A673 (cell line): ENCODE results near the gene TBC1D5. TPM values are rescaled to one million over a fixed set of nuclear protein-coding genes. Genes with fewer than 3 reads are reported as not detected.

Experiments used
- BruUV-seq: library from RNA; stranded (reverse); fragments of 400-500 nt; replicated peaks from 2 replicates; lab custom pipeline; 2021; lab: Mats Ljungman, UMichigan
- CTCF ChIA-PET: fragments of 300-600 bp; sonication (Branson Sonifier 250); formaldehyde crosslinking; loops from one replicate; lab custom pipeline; 2022; ENCODE audit warnings: antibody characterized with exemption; lab: Charles Lee
- POLR2A ChIA-PET: fragments of 300-600 bp; sonication (Branson Sonifier 250); formaldehyde crosslinking; loops from one replicate; lab custom pipeline; 2022; ENCODE audit warnings: antibody characterized with exemption; ENCODE audit not compliant: low non-redundant PET; lab: Charles Lee
- DNase-seq: peaks from one replicate; pipeline ENCODE4 v3.0.0-alpha.2; 2015; ENCODE audit warnings: low spot score
- H3K27ac ChIP-seq: fragments of 200-600 bp; sonication (generic); 2 replicates; pipeline ENCODE4 v1.5.1; 2016; ENCODE audit warnings: mixed run types, low read depth, mild to moderate bottlenecking, mixed read lengths, antibody characterized with exemption, low read length; ENCODE audit not compliant: poor library complexity, severe bottlenecking
- H3K27me3 ChIP-seq: fragments of 200-600 bp; sonication (generic); replicated peaks from 2 replicates; pipeline ENCODE4 v1.6.1; 2017; ENCODE audit warnings: mixed run types, low read depth, mild to moderate bottlenecking, mixed read lengths, antibody characterized with exemption, low read length; ENCODE audit not compliant: insufficient read depth, poor library complexity
- H3K36me3 ChIP-seq: fragments of 200-600 bp; sonication (generic); 2 replicates; pipeline ENCODE4 v1.6.1; 2016; ENCODE audit warnings: mixed run types, mild to moderate bottlenecking, mixed read lengths, antibody characterized with exemption, low read length; ENCODE audit not compliant: insufficient read depth, poor library complexity, severe bottlenecking
- H3K4me1 ChIP-seq: fragments of 200-600 bp; sonication (generic); 2 replicates; pipeline ENCODE4 v1.6.1; 2017; ENCODE audit warnings: mixed run types, mild to moderate bottlenecking, mixed read lengths, antibody characterized with exemption, low read length; ENCODE audit not compliant: insufficient read depth, poor library complexity, severe bottlenecking
- H3K4me3 ChIP-seq: fragments of 200-600 bp; sonication (generic); 2 replicates; pipeline ENCODE4 v1.5.1; 2016; ENCODE audit warnings: low read depth, mixed run types, mild to moderate bottlenecking, mixed read lengths, low read length; ENCODE audit not compliant: poor library complexity, severe bottlenecking
- H3K9me3 ChIP-seq: fragments of 200-600 bp; sonication (generic); 2 replicates; pipeline ENCODE4 v1.6.1; 2016; ENCODE audit warnings: mixed run types, low read depth, mild to moderate bottlenecking, mixed read lengths, antibody characterized with exemption, low read length; ENCODE audit not compliant: poor library complexity, severe bottlenecking
- EZH2 ChIP-seq: fragments of 200-600 bp; sonication (generic); IDR thresholded peaks from 2 replicates; pipeline ENCODE4 v1.6.1; 2017; ENCODE audit warnings: borderline replicate concordance, low read depth, mild to moderate bottlenecking, mixed read lengths, antibody characterized with exemption, low read length; ENCODE audit not compliant: poor library complexity, severe bottlenecking
- intact Hi-C: fragments of 100-400 bp; cut with micrococcal nuclease; formaldehyde crosslinking; loops from one replicate; pipeline ENCODE4 v1.10.0; 2022; ENCODE audit not compliant: unreplicated experiment
- total RNA-seq: library from RNA; stranded (reverse); gene quantifications from 2 replicates; pipeline ENCODE4 v1.2.3, GENCODE V29; 2021
- TF ChIP-seq, protein P1 (sequence below): fragments of 300-800, 200-600 bp; sonication (generic); conservative IDR thresholded peaks from 2 replicates; pipeline ENCODE4 v1.5.1; 2017; ENCODE audit warnings: low read depth, mild to moderate bottlenecking, antibody characterized with exemption, low read length, moderate library complexity, mixed read lengths

The TBC1D5 gene
- total RNA-seq, 1 experiment from 2014 or later = 40.7 TPM

DNA sequence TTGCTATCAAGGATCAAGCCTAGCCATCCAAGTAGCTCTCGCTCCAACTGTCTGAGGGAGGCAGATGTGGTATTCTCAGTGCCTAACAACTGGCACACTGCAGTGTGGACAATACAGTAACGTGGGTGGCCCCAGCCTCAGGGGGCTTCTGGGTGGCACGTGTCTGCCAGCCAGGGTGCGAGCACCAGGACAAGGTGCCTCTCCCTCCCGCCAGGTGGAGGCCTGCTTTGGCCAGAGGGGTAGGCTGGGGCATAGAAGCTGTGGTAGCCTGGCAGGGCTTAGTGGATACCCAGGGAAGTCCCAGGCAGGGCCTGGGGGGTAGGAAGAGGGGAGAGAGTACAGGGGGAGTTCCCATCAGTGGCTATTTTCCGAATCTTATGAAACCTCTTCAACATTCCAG is 623.7 kb downstream of the TBC1D5 start:
- H3K27me3 ChIP-seq = no peaks in the 10 kb centered on the region
- BruUV-seq = no TSS peak
- no peak overlapping the region for H3K27ac ChIP-seq
- TF ChIP-seq EZH2 = no peak
- TF ChIP-seq, protein P1, sequence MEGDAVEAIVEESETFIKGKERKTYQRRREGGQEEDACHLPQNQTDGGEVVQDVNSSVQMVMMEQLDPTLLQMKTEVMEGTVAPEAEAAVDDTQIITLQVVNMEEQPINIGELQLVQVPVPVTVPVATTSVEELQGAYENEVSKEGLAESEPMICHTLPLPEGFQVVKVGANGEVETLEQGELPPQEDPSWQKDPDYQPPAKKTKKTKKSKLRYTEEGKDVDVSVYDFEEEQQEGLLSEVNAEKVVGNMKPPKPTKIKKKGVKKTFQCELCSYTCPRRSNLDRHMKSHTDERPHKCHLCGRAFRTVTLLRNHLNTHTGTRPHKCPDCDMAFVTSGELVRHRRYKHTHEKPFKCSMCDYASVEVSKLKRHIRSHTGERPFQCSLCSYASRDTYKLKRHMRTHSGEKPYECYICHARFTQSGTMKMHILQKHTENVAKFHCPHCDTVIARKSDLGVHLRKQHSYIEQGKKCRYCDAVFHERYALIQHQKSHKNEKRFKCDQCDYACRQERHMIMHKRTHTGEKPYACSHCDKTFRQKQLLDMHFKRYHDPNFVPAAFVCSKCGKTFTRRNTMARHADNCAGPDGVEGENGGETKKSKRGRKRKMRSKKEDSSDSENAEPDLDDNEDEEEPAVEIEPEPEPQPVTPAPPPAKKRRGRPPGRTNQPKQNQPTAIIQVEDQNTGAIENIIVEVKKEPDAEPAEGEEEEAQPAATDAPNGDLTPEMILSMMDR = no peak
- no peak for DNase-seq
- no peaks in the 10 kb centered on the region for H3K36me3 ChIP-seq
- CTCF ChIA-PET = no interaction called here
- H3K9me3 ChIP-seq = no peaks in the 10 kb centered on the region
- POLR2A ChIA-PET = no interaction called here
- intact Hi-C loops = no loop called here
- no peak overlapping the region for H3K4me3 ChIP-seq
- H3K4me1 ChIP-seq = no peaks in the 10 kb centered on the region

DNA sequence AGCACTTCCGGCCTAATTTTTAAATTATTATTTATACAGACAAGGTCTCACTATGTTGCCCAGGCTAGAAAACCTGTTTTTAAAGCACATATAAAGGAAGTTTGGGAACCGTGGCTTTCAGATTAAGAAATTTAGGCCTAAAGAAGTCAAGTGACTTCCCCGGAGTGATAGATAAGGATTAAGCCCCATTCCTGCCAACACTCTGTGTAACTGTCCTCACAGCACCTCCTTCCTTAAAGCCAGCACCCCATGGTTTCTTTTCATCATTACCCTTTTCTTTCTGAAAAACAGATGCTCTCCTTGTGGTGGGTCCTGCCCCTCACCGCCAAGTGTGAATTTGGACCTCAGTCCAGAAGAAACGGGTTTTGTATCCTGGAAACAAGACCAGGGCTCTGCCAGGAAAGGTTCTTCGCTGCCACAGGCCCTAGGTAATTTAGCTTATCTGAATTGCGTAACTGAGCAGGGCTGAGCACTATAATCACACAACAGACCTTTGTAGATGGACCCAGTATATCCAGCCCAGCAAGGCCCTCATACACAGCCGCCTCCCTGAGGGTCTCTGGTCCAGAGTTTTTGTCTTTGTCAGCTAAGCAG is 626.3 kb downstream of the TBC1D5 start:
- DNase-seq = no peak
- no peak overlapping the region for H3K4me3 ChIP-seq
- H3K36me3 ChIP-seq = no peaks in the 10 kb centered on the region
- H3K9me3 ChIP-seq = no peaks in the 10 kb centered on the region
- H3K4me1 ChIP-seq = no peaks in the 10 kb centered on the region
- ChIA-PET CTCF (no interaction called here), POLR2A (no interaction called here)
- H3K27me3 ChIP-seq = no peaks in the 10 kb centered on the region
- intact Hi-C loops = no loop called here
- no peak overlapping the region for H3K27ac ChIP-seq
- no peak for TF ChIP-seq EZH2
- TF ChIP-seq, protein P1 = no peak
- BruUV-seq = no TSS peak

DNA sequence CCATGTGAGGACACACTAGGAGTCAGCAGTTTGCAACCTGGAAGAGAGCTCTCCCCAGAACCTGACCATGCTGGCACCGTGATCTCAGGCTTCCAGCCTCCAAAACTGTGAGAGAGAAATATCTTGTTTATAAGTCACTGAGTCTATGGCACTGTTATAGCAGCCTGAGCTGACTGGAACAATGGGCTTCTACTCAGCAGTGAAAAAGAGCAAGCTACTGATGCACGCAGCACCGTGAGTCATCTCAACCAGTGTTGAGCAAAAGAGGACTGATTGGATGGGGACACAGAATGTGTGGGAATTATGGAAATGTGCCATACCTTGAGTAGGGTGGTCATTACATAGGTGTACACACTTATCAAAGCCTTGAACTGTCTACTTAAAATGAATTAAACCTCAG is 627.2 kb downstream of the TBC1D5 start:
- no peak overlapping the region for H3K27ac ChIP-seq
- no peak overlapping the region for H3K4me3 ChIP-seq
- H3K27me3 ChIP-seq = no peaks in the 10 kb centered on the region
- H3K4me1 ChIP-seq = no peaks in the 10 kb centered on the region
- intact Hi-C loops = no loop called here
- H3K36me3 ChIP-seq = no peaks in the 10 kb centered on the region
- ChIA-PET POLR2A (no interaction called here), CTCF (no interaction called here)
- DNase-seq = no peak
- TF ChIP-seq EZH2 = no peak
- TF ChIP-seq, protein P1 = no peak
- H3K9me3 ChIP-seq = no peaks in the 10 kb centered on the region
- BruUV-seq = no TSS peak
